ENCODE data around the gene ACTN1. TPM values are rescaled to one million over a fixed set of nuclear protein-coding genes. Genes with fewer than 3 reads are reported as not detected.
A peak's percentile ranks its signal among the peaks of the same experiment; 100 is the strongest.

The ACTN1 gene
- total and polyA plus RNA-seq, 2 of the 8 experiments (the other 6 are each of a cell fraction or from before 2014, with no cell fraction given), result 236 to 262 TPM

GRCh38 chr14:68871392-68871791, 107.7 kb downstream of the ACTN1 start:
- Histone ChIP-seq H3K27ac (ENCODE audit: low read depth, low read length) (no peak overlapping the region), H3K4me3 (ENCODE audit: extremely low read depth in 1 of 4, insufficient read depth in 2 of 4, low read depth in 3 of 4, low read length in 4 of 4) (no peak overlapping the region), H3K9me3 (ENCODE audit: insufficient read depth in 2 of 2, low read depth in 1 of 2, low read length in 1 of 2) (no peaks in the 10 kb centered on the region), H3K23me2 (ENCODE audit: low read depth, low read length) (no peaks in the 10 kb centered on the region), H3K36me3 (ENCODE audit: control insufficient read depth in 2 of 4, insufficient read depth in 4 of 4, low read length in 3 of 4) (peaks cover 13 to 43% (median 36%) of the 10 kb centered on the region in 4 experiments; a peak in 7 of 8 replicates), H3K4ac (replicated peaks; ENCODE audit: insufficient read length, low read depth, low read length) (no peak overlapping the region), H4K91ac (replicated peaks; ENCODE audit: insufficient read length, low read length) (no peak overlapping the region), H2BK12ac (ENCODE audit: low read depth, low read length) (no peak overlapping the region), H2AFZ (ENCODE audit: low read length) (no peak overlapping the region), H4K5ac (ENCODE audit: insufficient read length, low read depth, low read length) (no peak overlapping the region), H4K8ac (ENCODE audit: extremely low read depth, insufficient read depth, low read length) (no peak overlapping the region), H3K18ac (ENCODE audit: extremely low read depth, low read length) (no peak overlapping the region), H4K20me1 (replicated peaks in 1 of 2; ENCODE audit: control insufficient read depth in 1 of 2, insufficient read depth in 2 of 2, low read length in 2 of 2) (no peaks in the 10 kb centered on the region), H3K23ac (ENCODE audit: insufficient read length) (no peak overlapping the region), H3K27me3 (replicated peaks in 1 of 4; ENCODE audit: control insufficient read depth in 3 of 4, extremely low read depth in 1 of 4, insufficient read depth in 3 of 4, low read length in 3 of 4) (no peaks in the 10 kb centered on the region), H2BK5ac (ENCODE audit: low read depth, low read length) (no peak overlapping the region), H3K14ac (ENCODE audit: insufficient read length) (no peak overlapping the region), H3K79me2 (ENCODE audit: control insufficient read depth in 1 of 2, insufficient read depth in 2 of 2, low read length in 2 of 2) (no peaks in the 10 kb centered on the region), H2BK20ac (ENCODE audit: low read length) (no peak overlapping the region), H3K56ac (replicated peaks; ENCODE audit: insufficient read length, low read depth, low read length) (no peak overlapping the region), H2AK5ac (ENCODE audit: low read depth, low read length) (no peak overlapping the region), H2BK120ac (replicated peaks; ENCODE audit: low read depth, low read length) (no peak overlapping the region), H3K9ac (replicated peaks in 1 of 4; ENCODE audit: extremely low read depth in 1 of 4, low read depth in 3 of 4, low read length in 3 of 4) (no peak overlapping the region), H3K4me1 (replicated peaks in 1 of 4; ENCODE audit: control insufficient read depth in 3 of 4, insufficient read depth in 4 of 4, low read length in 3 of 4) (no peaks in the 10 kb centered on the region), H2BK15ac (ENCODE audit: low read length) (no peak overlapping the region), H3K4me2 (ENCODE audit: insufficient read depth in 1 of 2, low read depth in 2 of 2, low read length in 2 of 2) (no peak overlapping the region), H3K79me1 (ENCODE audit: low read depth, low read length) (no peaks in the 10 kb centered on the region)
- FAIRE-seq, result no peak
- peak; percentile 23; the same call in 1 of the 2 replicates for TF ChIP-seq POLR2AphosphoS5 (IDR thresholded peaks at IDR 0.05; ENCODE audit: low read depth, low read length)
- no peak for TF ChIP-seq SAP30 (IDR thresholded peaks at IDR 0.05; ENCODE audit: insufficient read depth, insufficient replicate concordance, low read length)
- ChIA-PET CTCF (ENCODE audit: partially characterized antibody) (interaction anchor here (0.9 to 3.9 kb wide), 7 partner anchors 8 to 236 kb away, joined by 3 to 25 read pairs (median 5); no protein-coding TSS in a partner anchor), POLR2A (ENCODE audit: partially characterized antibody) (interaction anchor here (1.8 kb wide), 1 partner anchor 18 kb away, joined by 6 read pairs; no protein-coding TSS in a partner anchor)
- DNase-seq (ENCODE audit: low read depth in 1 of 2, low spot score in 2 of 2), result no peak
- WGBS, 2 experiments (ENCODE audit: extremely low coverage in 1 of 2, insufficient coverage in 1 of 2, insufficient read length in 1 of 2, insufficient replicate concordance in 2 of 2, low coverage in 1 of 2, low lambda C conversion rate in 2 of 2, missing lambda C conversion rate in 1 of 2), result 54% methylated on average over 2 of the region's 2 CpGs; no CpG with 5 or more reads in 1 of the 2 experiments

Measured in H1 (cell line).